Measurements from ENCODE around the gene RASA3.
"Not testable (repeated sequence)": the region's sequence is repeated elsewhere in the genome, so short reads cannot be mapped to it uniquely, and the experiment has no call there.

RASA3 gene

GRCh38 chr13:114116734-114117133, 15.7 kb downstream of the RASA3 start:
- 98% methylated on average over 13 of the region's 17 CpGs for WGBS (ENCODE audit: insufficient coverage)
- ChIA-PET CTCF (no interaction called here), POLR2A (no interaction called here)
- Histone ChIP-seq H3K9me3 (ENCODE audit: control extremely low read depth in 1 of 5, control insufficient read depth in 4 of 5, insufficient read depth in 2 of 5, low read depth in 1 of 5, low read length in 4 of 5) (no peaks in the 10 kb centered on the region), H3K27me3 (replicated peaks in 2 of 5; ENCODE audit: control insufficient read depth in 4 of 5, insufficient read depth in 5 of 5, low read length in 4 of 5) (no peaks in the 10 kb centered on the region), H3K4me1 (ENCODE audit: control extremely low read depth in 1 of 4, control insufficient read depth in 4 of 4, insufficient read depth in 4 of 4, low read length in 3 of 4) (peaks cover 0 to 61% (median 25%) of the 10 kb centered on the region in 4 experiments), H3K4me3 (ENCODE audit: control insufficient read depth in 1 of 7, extremely low read depth in 1 of 7, insufficient read depth in 4 of 7, low read depth in 2 of 7, low read length in 6 of 7) (no peak overlapping the region), H3K27ac (ENCODE audit: insufficient read depth in 1 of 2, low read depth in 1 of 2, low read length in 2 of 2, poor library complexity in 1 of 2, severe bottlenecking in 2 of 2) (no peak overlapping the region), H3K36me3 (ENCODE audit: control insufficient read depth in 4 of 4, insufficient read depth in 4 of 4, low read length in 3 of 4) (peaks cover 0 to 7% (median 6%) of the 10 kb centered on the region in 4 experiments)
- no peak for DNase-seq

- no peak for DNase-seq
- ChIA-PET CTCF (interaction anchor here (1.2 to 2.3 kb wide), 2 partner anchors 10 kb away, joined by 3 to 9 read pairs; no protein-coding TSS in a partner anchor), POLR2A (no interaction called here)
- Histone ChIP-seq H3K36me3 (ENCODE audit: control insufficient read depth in 4 of 4, insufficient read depth in 4 of 4, low read length in 3 of 4) (peaks cover 0 to 7% (median 6%) of the 10 kb centered on the region in 4 experiments), H3K4me3 (ENCODE audit: control insufficient read depth in 1 of 7, extremely low read depth in 1 of 7, insufficient read depth in 4 of 7, low read depth in 2 of 7, low read length in 6 of 7) (no peak overlapping the region), H3K27ac (ENCODE audit: insufficient read depth in 1 of 2, low read depth in 1 of 2, low read length in 2 of 2, poor library complexity in 1 of 2, severe bottlenecking in 2 of 2) (no peak overlapping the region), H3K4me1 (ENCODE audit: control extremely low read depth in 1 of 4, control insufficient read depth in 4 of 4, insufficient read depth in 4 of 4, low read length in 3 of 4) (peaks cover 0 to 57% (median 23%) of the 10 kb centered on the region in 4 experiments), H3K27me3 (replicated peaks in 2 of 5; ENCODE audit: control insufficient read depth in 4 of 5, insufficient read depth in 5 of 5, low read length in 4 of 5) (no peaks in the 10 kb centered on the region), H3K9me3 (ENCODE audit: control extremely low read depth in 1 of 5, control insufficient read depth in 4 of 5, insufficient read depth in 2 of 5, low read depth in 1 of 5, low read length in 4 of 5) (no peaks in the 10 kb centered on the region)
- over 99% methylated on average over 11 of the region's 13 CpGs for WGBS (ENCODE audit: insufficient coverage)
Observed at GRCh38 chr13:114115796-114116195, 16.6 kb downstream of the RASA3 start.

- peaks cover 0 to 58% (median 27%) of the 10 kb centered on the region in 4 experiments for H3K4me1 ChIP-seq (ENCODE audit: control extremely low read depth in 1 of 4, control insufficient read depth in 4 of 4, insufficient read depth in 4 of 4, low read length in 3 of 4)
- no peaks in the 10 kb centered on the region for H3K9me3 ChIP-seq (ENCODE audit: control extremely low read depth in 1 of 5, control insufficient read depth in 4 of 5, insufficient read depth in 2 of 5, low read depth in 1 of 5, low read length in 4 of 5)
- ChIA-PET CTCF (interaction anchor here (1.2 to 2.3 kb wide), 2 partner anchors 9 to 11 kb away, joined by 3 to 9 read pairs; no protein-coding TSS in a partner anchor), POLR2A (interaction anchor here (1.0 kb wide), 1 partner anchor 12 kb away, joined by 4 read pairs; no protein-coding TSS in a partner anchor)
- no peak overlapping the region for H3K4me3 ChIP-seq (ENCODE audit: control insufficient read depth in 1 of 7, extremely low read depth in 1 of 7, insufficient read depth in 4 of 7, low read depth in 2 of 7, low read length in 6 of 7)
- DNase-seq = peak; percentile 57 to 88 (median 80)
- WGBS (ENCODE audit: insufficient coverage) = 58% methylated on average over 24 of the region's 25 CpGs
- H3K27me3 ChIP-seq (replicated peaks in 2 of 5; ENCODE audit: control insufficient read depth in 4 of 5, insufficient read depth in 5 of 5, low read length in 4 of 5) = no peaks in the 10 kb centered on the region
- peaks cover 0 to 7% (median 6%) of the 10 kb centered on the region in 4 experiments for H3K36me3 ChIP-seq (ENCODE audit: control insufficient read depth in 4 of 4, insufficient read depth in 4 of 4, low read length in 3 of 4)
- H3K27ac ChIP-seq (ENCODE audit: insufficient read depth in 1 of 2, low read depth in 1 of 2, low read length in 2 of 2, poor library complexity in 1 of 2, severe bottlenecking in 2 of 2) = no peak overlapping the region
Observed at GRCh38 chr13:114115191-114115671, 17.2 kb downstream of the RASA3 start.

GRCh38 chr13:114114666-114115065, 17.8 kb downstream of the RASA3 start:
- H3K9me3 ChIP-seq (ENCODE audit: control extremely low read depth in 1 of 5, control insufficient read depth in 4 of 5, insufficient read depth in 2 of 5, low read depth in 1 of 5, low read length in 4 of 5); H3K27me3 ChIP-seq (replicated peaks in 2 of 5; ENCODE audit: control insufficient read depth in 4 of 5, insufficient read depth in 5 of 5, low read length in 4 of 5); H3K4me3 ChIP-seq (ENCODE audit: control insufficient read depth in 1 of 7, extremely low read depth in 1 of 7, insufficient read depth in 4 of 7, low read depth in 2 of 7, low read length in 6 of 7); H3K27ac ChIP-seq (ENCODE audit: insufficient read depth in 1 of 2, low read depth in 1 of 2, low read length in 2 of 2, poor library complexity in 1 of 2, severe bottlenecking in 2 of 2); DNase-seq; H3K36me3 ChIP-seq (ENCODE audit: control insufficient read depth in 4 of 4, insufficient read depth in 4 of 4, low read length in 3 of 4): not testable (repeated sequence)
- POLR2A ChIA-PET = interaction anchor here (1.0 kb wide), 1 partner anchor 12 kb away, joined by 4 read pairs; no protein-coding TSS in a partner anchor
- 89% methylated on average over 12 of the region's 12 CpGs for WGBS (ENCODE audit: insufficient coverage)
- CTCF ChIA-PET = interaction anchor here (1.2 to 2.3 kb wide), 2 partner anchors 8 to 11 kb away, joined by 3 to 9 read pairs; no protein-coding TSS in a partner anchor
- H3K4me1 ChIP-seq (ENCODE audit: control extremely low read depth in 1 of 4, control insufficient read depth in 4 of 4, insufficient read depth in 4 of 4, low read length in 3 of 4) = peaks cover 0 to 63% (median 31%) of the 10 kb centered on the region in 4 experiments

- WGBS (ENCODE audit: insufficient coverage) = 87% methylated on average over 18 of the region's 18 CpGs
- Histone ChIP-seq H3K4me1 (ENCODE audit: control extremely low read depth in 1 of 4, control insufficient read depth in 4 of 4, insufficient read depth in 4 of 4, low read length in 3 of 4) (peaks cover 0 to 64% (median 32%) of the 10 kb centered on the region in 4 experiments), H3K27me3 (replicated peaks in 2 of 5; ENCODE audit: control insufficient read depth in 4 of 5, insufficient read depth in 5 of 5, low read length in 4 of 5) (no peaks in the 10 kb centered on the region), H3K4me3 (ENCODE audit: control insufficient read depth in 1 of 7, extremely low read depth in 1 of 7, insufficient read depth in 4 of 7, low read depth in 2 of 7, low read length in 6 of 7) (no peak overlapping the region), H3K9me3 (ENCODE audit: control extremely low read depth in 1 of 5, control insufficient read depth in 4 of 5, insufficient read depth in 2 of 5, low read depth in 1 of 5, low read length in 4 of 5) (no peaks in the 10 kb centered on the region), H3K36me3 (ENCODE audit: control insufficient read depth in 4 of 4, insufficient read depth in 4 of 4, low read length in 3 of 4) (peaks cover 1 to 7% (median 6%) of the 10 kb centered on the region in 4 experiments), H3K27ac (ENCODE audit: insufficient read depth in 1 of 2, low read depth in 1 of 2, low read length in 2 of 2, poor library complexity in 1 of 2, severe bottlenecking in 2 of 2) (no peak overlapping the region)
- ChIA-PET POLR2A (no interaction called here), CTCF (interaction anchor here (0.6 to 2.3 kb wide), 5 partner anchors 9 to 47 kb away, joined by 3 to 9 read pairs (median 3); no protein-coding TSS in a partner anchor)
- DNase-seq = no peak
Observed at GRCh38 chr13:114114006-114114640, 18.3 kb downstream of the RASA3 start.

- POLR2A ChIA-PET; DNase-seq; H3K27ac ChIP-seq (ENCODE audit: insufficient read depth in 1 of 2, low read depth in 1 of 2, low read length in 2 of 2, poor library complexity in 1 of 2, severe bottlenecking in 2 of 2); H3K9me3 ChIP-seq (ENCODE audit: control extremely low read depth in 1 of 5, control insufficient read depth in 4 of 5, insufficient read depth in 2 of 5, low read depth in 1 of 5, low read length in 4 of 5); H3K4me3 ChIP-seq (ENCODE audit: control insufficient read depth in 1 of 7, extremely low read depth in 1 of 7, insufficient read depth in 4 of 7, low read depth in 2 of 7, low read length in 6 of 7); H3K27me3 ChIP-seq (replicated peaks in 2 of 5; ENCODE audit: control insufficient read depth in 4 of 5, insufficient read depth in 5 of 5, low read length in 4 of 5): not testable (repeated sequence)
- Histone ChIP-seq H3K36me3 (ENCODE audit: control insufficient read depth in 4 of 4, insufficient read depth in 4 of 4, low read length in 3 of 4) (peaks cover 2 to 13% (median 9%) of the 10 kb centered on the region in 4 experiments), H3K4me1 (ENCODE audit: control extremely low read depth in 1 of 4, control insufficient read depth in 4 of 4, insufficient read depth in 4 of 4, low read length in 3 of 4) (peaks cover 0 to 58% (median 27%) of the 10 kb centered on the region in 4 experiments)
- WGBS (ENCODE audit: insufficient coverage) = 76% methylated on average over 2 of the region's 21 CpGs
- CTCF ChIA-PET = interaction anchor here (0.7 to 1.9 kb wide), 5 partner anchors 9 to 161 kb away, joined by 3 to 7 read pairs (median 3); no protein-coding TSS in a partner anchor
Observed at GRCh38 chr13:114113395-114113794, 19.0 kb downstream of the RASA3 start.

GRCh38 chr13:114112826-114113322, 19.5 kb downstream of the RASA3 start:
- WGBS (ENCODE audit: insufficient coverage) = 96% methylated on average over 11 of the region's 12 CpGs
- ChIA-PET POLR2A (no interaction called here), CTCF (interaction anchor here (0.9 to 1.9 kb wide), 7 partner anchors 10 to 161 kb away, joined by 3 to 8 read pairs (median 3); no protein-coding TSS in a partner anchor)
- no peak for DNase-seq
- H3K36me3 ChIP-seq (ENCODE audit: control insufficient read depth in 4 of 4, insufficient read depth in 4 of 4, low read length in 3 of 4) = peaks cover 2 to 14% (median 9%) of the 10 kb centered on the region in 4 experiments
- H3K4me3 ChIP-seq (ENCODE audit: control insufficient read depth in 1 of 7, extremely low read depth in 1 of 7, insufficient read depth in 4 of 7, low read depth in 2 of 7, low read length in 6 of 7) = no peak overlapping the region
- H3K9me3 ChIP-seq (ENCODE audit: control extremely low read depth in 1 of 5, control insufficient read depth in 4 of 5, insufficient read depth in 2 of 5, low read depth in 1 of 5, low read length in 4 of 5) = no peaks in the 10 kb centered on the region
- peaks cover 0 to 54% (median 27%) of the 10 kb centered on the region in 4 experiments for H3K4me1 ChIP-seq (ENCODE audit: control extremely low read depth in 1 of 4, control insufficient read depth in 4 of 4, insufficient read depth in 4 of 4, low read length in 3 of 4)
- H3K27ac ChIP-seq (ENCODE audit: insufficient read depth in 1 of 2, low read depth in 1 of 2, low read length in 2 of 2, poor library complexity in 1 of 2, severe bottlenecking in 2 of 2) = no peak overlapping the region
- no peaks in the 10 kb centered on the region for H3K27me3 ChIP-seq (replicated peaks in 2 of 5; ENCODE audit: control insufficient read depth in 4 of 5, insufficient read depth in 5 of 5, low read length in 4 of 5)
